ENCODE data around the gene WNT6. TPM values are rescaled to one million over a fixed set of nuclear protein-coding genes. Genes with fewer than 3 reads are reported as not detected.

WNT6 gene
- total and polyA plus RNA-seq, 2 experiments from 2014 or later = not detected

DNA sequence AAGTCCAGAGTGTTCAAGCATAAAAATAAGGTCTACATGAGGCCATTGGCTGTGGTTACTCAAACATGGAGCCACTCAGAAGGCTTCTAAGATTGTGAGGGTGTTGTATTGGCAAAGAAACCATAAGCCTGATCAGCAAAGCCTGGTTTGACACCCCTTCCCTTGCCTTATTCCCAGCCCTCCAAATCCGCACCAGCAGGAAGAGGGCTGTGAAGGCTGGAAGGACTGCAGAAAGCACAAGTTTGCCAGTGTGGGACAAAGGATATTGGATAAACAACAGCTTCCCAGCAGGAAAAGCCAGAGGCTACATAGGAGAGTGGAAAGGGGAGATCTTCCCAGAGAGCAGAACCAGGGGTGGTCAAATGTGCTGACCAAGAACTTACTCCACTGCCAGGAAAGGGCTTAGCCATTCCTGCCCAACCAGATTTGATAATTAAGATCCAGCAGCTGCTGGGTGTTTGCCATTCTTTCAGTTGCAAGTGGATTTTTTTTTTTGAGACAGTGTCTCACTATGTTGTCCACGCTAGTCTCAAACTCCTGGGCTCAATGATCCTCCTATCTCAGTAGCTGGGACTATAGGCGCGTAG, 26.5 kb upstream of the WNT6 start:
- Histone ChIP-seq H3K79me2 (ENCODE audit: insufficient read depth) (no peaks in the 10 kb centered on the region), H3K36me3 (ENCODE audit: low read depth) (no peaks in the 10 kb centered on the region), H3F3A (ENCODE audit: insufficient read depth) (no peaks in the 10 kb centered on the region), H2AFZ (no peak overlapping the region), H3K9ac (no peak overlapping the region), H3K4me1 (ENCODE audit: insufficient read depth) (peaks cover 10% of the 10 kb centered on the region; the same call in 1 of the 2 replicates), H3K4me2 (ENCODE audit: unreplicated experiment) (no peak overlapping the region), H3K9me3 (ENCODE audit: low read depth) (no peaks in the 10 kb centered on the region), H3K27me3 (replicated peaks; ENCODE audit: insufficient read depth) (peaks cover 17% of the 10 kb centered on the region; the same call in 1 of the 2 replicates), H3K4me3 (no peak overlapping the region), H4K20me1 (ENCODE audit: insufficient read depth) (no peaks in the 10 kb centered on the region), H3K27ac (no peak overlapping the region), H3K9me2 (ENCODE audit: insufficient read depth) (no peaks in the 10 kb centered on the region)
- 40 to 61% methylated on average over 4 of the region's 4 CpGs for whole genome bisulfite sequencing, 2 experiments (ENCODE audit: low coverage in 1 of 2, low lambda C conversion rate in 2 of 2, missing lambda C conversion rate in 2 of 2)
- TF ChIP-seq EZH2 (IDR thresholded peaks at IDR 0.05; ENCODE audit: insufficient read depth, poor library complexity, severe bottlenecking) (no peak), EZH2phosphoT487 (IDR thresholded peaks at IDR 0.05; ENCODE audit: insufficient read depth, low read depth) (no peak)
- in situ Hi-C loops (cut with MboI) = no loop called here
- no peak for DNase-seq

GRCh38 chr2:218834685-218835084, 24.9 kb upstream of the WNT6 start:
- H4K20me1 ChIP-seq (ENCODE audit: insufficient read depth) = no peaks in the 10 kb centered on the region

GRCh38 chr2:218837495-218837894, 22.1 kb upstream of the WNT6 start:
- Histone ChIP-seq H3K4me2 (ENCODE audit: unreplicated experiment) (no peak overlapping the region), H3K9me3 (ENCODE audit: low read depth) (no peaks in the 10 kb centered on the region), H2AFZ (no peak overlapping the region), H4K20me1 (ENCODE audit: insufficient read depth) (no peaks in the 10 kb centered on the region), H3K27ac (no peak overlapping the region), H3K27me3 (replicated peaks; ENCODE audit: insufficient read depth) (peaks cover 17% of the 10 kb centered on the region; the same call in 1 of the 2 replicates), H3K4me3 (no peak overlapping the region), H3K9ac (no peak overlapping the region), H3K79me2 (ENCODE audit: insufficient read depth) (no peaks in the 10 kb centered on the region), H3K4me1 (ENCODE audit: insufficient read depth) (peaks cover 17% of the 10 kb centered on the region), H3K36me3 (ENCODE audit: low read depth) (no peaks in the 10 kb centered on the region), H3F3A (ENCODE audit: insufficient read depth) (peaks cover 5% of the 10 kb centered on the region), H3K9me2 (ENCODE audit: insufficient read depth) (no peaks in the 10 kb centered on the region)
- TF ChIP-seq EZH2 (IDR thresholded peaks at IDR 0.05; ENCODE audit: insufficient read depth, poor library complexity, severe bottlenecking) (no peak), EZH2phosphoT487 (IDR thresholded peaks at IDR 0.05; ENCODE audit: insufficient read depth, low read depth) (no peak)
- 79 to 81% methylated on average over 2 of the region's 2 CpGs for WGBS, 2 experiments (ENCODE audit: low coverage in 1 of 2, low lambda C conversion rate in 2 of 2, missing lambda C conversion rate in 2 of 2)
- in situ Hi-C loops (cut with MboI) = no loop called here
- DNase-seq = no peak

More at GRCh38 chr2:218834685-218835084, 24.9 kb upstream of the WNT6 start:
- 70 to 74% methylated on average over 4 of the region's 4 CpGs for WGBS, 2 experiments (ENCODE audit: low coverage in 1 of 2, low lambda C conversion rate in 2 of 2, missing lambda C conversion rate in 2 of 2)
- no peaks in the 10 kb centered on the region for H3K79me2 ChIP-seq (ENCODE audit: insufficient read depth)
- H3F3A ChIP-seq (ENCODE audit: insufficient read depth) = peaks cover 1% of the 10 kb centered on the region
- H3K9ac ChIP-seq = no peak overlapping the region
- no peak for TF ChIP-seq EZH2phosphoT487 (IDR thresholded peaks at IDR 0.05; ENCODE audit: insufficient read depth, low read depth)
- no peak for TF ChIP-seq EZH2 (IDR thresholded peaks at IDR 0.05; ENCODE audit: insufficient read depth, poor library complexity, severe bottlenecking)
- H3K27ac ChIP-seq = no peak overlapping the region
- no peaks in the 10 kb centered on the region for H3K9me3 ChIP-seq (ENCODE audit: low read depth)
- peaks cover 17% of the 10 kb centered on the region; the same call in 1 of the 2 replicates for H3K27me3 ChIP-seq (replicated peaks; ENCODE audit: insufficient read depth)
- H3K4me1 ChIP-seq (ENCODE audit: insufficient read depth) = peaks cover 20% of the 10 kb centered on the region
- H3K9me2 ChIP-seq (ENCODE audit: insufficient read depth) = no peaks in the 10 kb centered on the region
- in situ Hi-C loops (cut with MboI) = no loop called here
- no peak overlapping the region for H3K4me3 ChIP-seq
- H3K36me3 ChIP-seq (ENCODE audit: low read depth) = no peaks in the 10 kb centered on the region
- no peak overlapping the region for H2AFZ ChIP-seq
- no peak overlapping the region for H3K4me2 ChIP-seq (ENCODE audit: unreplicated experiment)
- DNase-seq = no peak

DNA sequence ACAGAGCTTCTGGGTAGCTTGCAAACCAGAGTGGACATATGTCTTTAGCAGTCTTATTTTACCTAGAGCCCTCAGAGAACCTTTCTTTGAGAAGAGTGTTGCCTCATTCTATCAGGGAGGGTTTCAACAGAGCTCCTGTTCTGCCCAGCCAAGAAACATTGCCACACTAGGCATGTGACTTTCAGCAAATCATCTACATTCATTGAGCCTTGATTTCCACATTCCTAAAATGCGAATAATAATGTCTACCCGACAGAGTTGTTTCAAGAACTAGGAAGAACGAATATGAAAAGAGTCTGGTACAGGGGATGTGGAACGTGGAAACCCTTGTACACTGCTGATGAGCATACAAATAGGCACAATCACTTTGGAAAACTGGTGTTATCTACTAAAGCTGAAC, 20.2 kb upstream of the WNT6 start:
- Histone ChIP-seq H3F3A (ENCODE audit: insufficient read depth) (peaks cover 5% of the 10 kb centered on the region), H3K9me2 (ENCODE audit: insufficient read depth) (no peaks in the 10 kb centered on the region), H4K20me1 (ENCODE audit: insufficient read depth) (no peaks in the 10 kb centered on the region), H3K36me3 (ENCODE audit: low read depth) (no peaks in the 10 kb centered on the region), H3K79me2 (ENCODE audit: insufficient read depth) (no peaks in the 10 kb centered on the region), H2AFZ (peak overlapping the region; percentile 16; the same call in 1 of the 2 replicates), H3K4me3 (no peak overlapping the region), H3K4me1 (ENCODE audit: insufficient read depth) (peaks cover 13% of the 10 kb centered on the region; the same call in 1 of the 2 replicates), H3K9me3 (ENCODE audit: low read depth) (no peaks in the 10 kb centered on the region), H3K27me3 (replicated peaks; ENCODE audit: insufficient read depth) (peaks cover 17% of the 10 kb centered on the region; the same call in 1 of the 2 replicates), H3K4me2 (ENCODE audit: unreplicated experiment) (no peak overlapping the region), H3K27ac (peak overlapping the region; percentile 31; the same call in 1 of the 2 replicates), H3K9ac (no peak overlapping the region)
- in situ Hi-C loops (cut with MboI) = no loop called here
- TF ChIP-seq EZH2phosphoT487 (IDR thresholded peaks at IDR 0.05; ENCODE audit: insufficient read depth, low read depth) (no peak), EZH2 (IDR thresholded peaks at IDR 0.05; ENCODE audit: insufficient read depth, poor library complexity, severe bottlenecking) (no peak)
- 50 to 51% methylated on average over 4 of the region's 4 CpGs for WGBS, 2 experiments (ENCODE audit: low coverage in 1 of 2, low lambda C conversion rate in 2 of 2, missing lambda C conversion rate in 2 of 2)
- peak; percentile 77 for DNase-seq
